Body of pancreas (tissue), 4 donors: Measurements from ENCODE around the gene MS4A8. TPM values are rescaled to one million over a fixed set of nuclear protein-coding genes. Genes with fewer than 3 reads are reported as not detected.

Experiments used
- ATAC-seq: fragments of 150-250 bp; one replicate; pipeline ENCODE4 v1.9.1; 2016
- DNase-seq, 4 donors: peaks; one replicate each; pipeline ENCODE4 v3.0.0-alpha.2; 2019
- H3K27ac ChIP-seq, 4 donors: fragments of 200-600 bp; sonication (generic); 1 replicate in 3 of 4; 2 replicates in 1 of 4; pipeline versions ENCODE4 v1.5.1 to v1.6.1; 2016 to 2019; ENCODE audit warnings: mild to moderate bottlenecking in 1 of 4, mixed read lengths in 1 of 4, moderate library complexity in 1 of 4
- H3K27me3 ChIP-seq, 2 donors: fragments of 200-600 bp; sonication (generic); one replicate each; pipeline ENCODE4 v1.6.0; 2016; ENCODE audit warnings: mild to moderate bottlenecking in 1 of 2
- H3K36me3 ChIP-seq, 2 donors: fragments of 200-600 bp; sonication (generic); replicated peaks in 1 of 2; 2 replicates each; pipeline ENCODE4 v1.5.1; 2016; ENCODE audit warnings: low read depth in 2 of 2; ENCODE audit not compliant: insufficient read depth in 1 of 2
- H3K4me1 ChIP-seq: fragments of 200-600 bp; sonication (generic); one replicate; pipeline ENCODE4 v1.6.0; 2016
- H3K4me3 ChIP-seq, 2 donors: fragments of 200-600 bp; sonication (generic); 1 replicate in 1 of 2; 2 replicates in 1 of 2; pipeline ENCODE4 v1.5.1; 2016 to 2019
- H3K9me3 ChIP-seq, 3 donors: fragments of 200-600 bp; sonication (generic); 1 replicate in 2 of 3; 2 replicates in 1 of 3; pipeline ENCODE4 v1.5.1; 2016
- POLR2A ChIP-seq, 3 donors: fragments of 450-650 bp; IDR thresholded peaks; one replicate each; pipeline ENCODE4 v1.6.1; 2016; ENCODE audit warnings: antibody characterized with exemption in 3 of 3, mild to moderate bottlenecking in 2 of 3
- WGBS, 2 donors: methylation state at CpG; one replicate each; pipeline ENCODE4 v1.1.5; 2017; 5-methylcytosine and 5-hydroxymethylcytosine counted together
- intact Hi-C: fragments of 100-400 bp; cut with DNase I; formaldehyde crosslinking; loops from one replicate; pipeline ENCODE4 v1.15.1; 2023
- total RNA-seq, 2 donors: library from RNA; depleted of rRNA; stranded (reverse); fragments of >200 nt; gene quantifications; one replicate each; pipeline ENCODE4 v1.1.0, GENCODE V29; 2016
- TF ChIP-seq, protein P1 (sequence below), 7 experiments: fragments of 450-650 bp in 4 of 7; fragments of 200-600 bp in 3 of 7; sonication (generic) in 3 of 7; IDR thresholded peaks; one replicate each; pipeline ENCODE4 v1.5.1; 2016 to 2019; ENCODE audit warnings: antibody characterized with exemption in 7 of 7

Gene MS4A8
- total RNA-seq, 2 donors from 2014 or later, result 6.5 TPM; not detected in 1

DNA sequence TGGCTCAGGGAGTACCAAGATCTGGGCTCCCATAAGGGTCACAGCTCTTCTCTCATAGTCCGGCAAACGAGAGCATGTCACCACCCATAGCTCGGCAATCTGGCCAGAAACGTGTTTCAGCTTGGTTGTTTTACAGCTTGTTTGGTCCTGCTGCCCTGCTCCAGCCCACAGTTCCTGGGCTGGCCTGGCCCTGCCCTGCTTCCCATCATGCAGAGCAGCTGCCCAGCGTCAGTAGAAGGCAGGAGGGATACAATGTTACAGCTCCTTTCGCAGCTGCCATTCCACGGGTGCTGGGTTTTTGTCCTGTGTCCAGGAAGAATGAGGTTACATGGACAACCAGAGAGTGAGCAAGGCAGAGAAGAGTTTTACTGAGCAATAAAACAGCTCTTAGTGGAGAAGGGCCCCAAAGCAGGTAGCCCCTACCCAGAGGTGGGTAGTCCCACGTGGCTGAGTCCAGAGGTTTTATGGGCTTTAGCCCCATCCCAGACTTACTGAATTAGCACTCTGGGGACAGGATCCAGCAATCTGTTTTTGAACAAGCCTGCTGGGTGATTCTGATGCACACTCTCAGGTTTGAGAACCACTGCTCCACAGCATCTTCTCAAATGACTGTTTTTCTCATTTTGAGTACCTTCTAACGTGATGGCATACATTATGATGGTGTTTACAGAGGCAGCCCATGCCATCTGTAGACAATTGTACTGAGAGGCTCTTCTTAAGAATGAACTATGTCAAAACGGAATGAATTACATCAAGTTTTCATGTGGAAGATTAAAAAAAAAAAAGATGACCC, 19.3 kb downstream of the MS4A8 start:
- Histone ChIP-seq H3K36me3 (no peaks in the 10 kb centered on the region), H3K27me3 (no peaks in the 10 kb centered on the region), H3K4me1 (no peaks in the 10 kb centered on the region), H3K9me3 (peaks cover 0 to 9% (median 0%) of the 10 kb centered on the region in 3 donors), H3K4me3 (no peak overlapping the region), H3K27ac (no peak overlapping the region)
- DNase-seq (no peak), ATAC-seq (no peak)
- TF ChIP-seq, protein P1, sequence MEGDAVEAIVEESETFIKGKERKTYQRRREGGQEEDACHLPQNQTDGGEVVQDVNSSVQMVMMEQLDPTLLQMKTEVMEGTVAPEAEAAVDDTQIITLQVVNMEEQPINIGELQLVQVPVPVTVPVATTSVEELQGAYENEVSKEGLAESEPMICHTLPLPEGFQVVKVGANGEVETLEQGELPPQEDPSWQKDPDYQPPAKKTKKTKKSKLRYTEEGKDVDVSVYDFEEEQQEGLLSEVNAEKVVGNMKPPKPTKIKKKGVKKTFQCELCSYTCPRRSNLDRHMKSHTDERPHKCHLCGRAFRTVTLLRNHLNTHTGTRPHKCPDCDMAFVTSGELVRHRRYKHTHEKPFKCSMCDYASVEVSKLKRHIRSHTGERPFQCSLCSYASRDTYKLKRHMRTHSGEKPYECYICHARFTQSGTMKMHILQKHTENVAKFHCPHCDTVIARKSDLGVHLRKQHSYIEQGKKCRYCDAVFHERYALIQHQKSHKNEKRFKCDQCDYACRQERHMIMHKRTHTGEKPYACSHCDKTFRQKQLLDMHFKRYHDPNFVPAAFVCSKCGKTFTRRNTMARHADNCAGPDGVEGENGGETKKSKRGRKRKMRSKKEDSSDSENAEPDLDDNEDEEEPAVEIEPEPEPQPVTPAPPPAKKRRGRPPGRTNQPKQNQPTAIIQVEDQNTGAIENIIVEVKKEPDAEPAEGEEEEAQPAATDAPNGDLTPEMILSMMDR (IDR thresholded peaks at IDR 0.05), result no peak
- TF ChIP-seq POLR2A (IDR thresholded peaks at IDR 0.05), result no peak
- WGBS, 2 donors, result 85 to 89% methylated on average over 10 of the region's 10 CpGs
- intact Hi-C loops, result no loop called here

DNA sequence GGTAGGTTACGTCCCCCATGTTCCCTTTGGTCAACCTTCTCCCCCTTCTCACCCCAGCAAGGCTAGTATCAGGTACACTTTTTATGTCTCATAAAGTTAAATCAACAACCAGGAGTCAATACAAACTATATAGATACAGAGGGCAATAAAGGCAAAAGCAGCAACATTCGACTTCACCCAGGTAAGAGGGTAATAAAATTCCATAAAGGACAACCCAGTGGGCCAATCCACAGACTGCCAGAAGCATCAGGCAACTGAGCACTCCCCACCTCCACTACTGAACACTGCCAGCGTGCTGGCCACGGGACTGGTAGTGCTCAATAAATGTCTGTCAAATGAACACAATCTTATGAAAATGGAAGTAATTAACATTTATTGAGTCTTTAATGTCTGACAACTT, 20.0 kb downstream of the MS4A8 start:
- no peak for ATAC-seq
- intact Hi-C loops, result no loop called here
- Histone ChIP-seq H3K27ac (no peak overlapping the region), H3K36me3 (no peaks in the 10 kb centered on the region), H3K27me3 (no peaks in the 10 kb centered on the region), H3K4me3 (no peak overlapping the region), H3K9me3 (peaks cover 0 to 9% (median 0%) of the 10 kb centered on the region in 3 donors), H3K4me1 (no peaks in the 10 kb centered on the region)
- no peak for TF ChIP-seq POLR2A (IDR thresholded peaks at IDR 0.05)
- TF ChIP-seq, protein P1 (IDR thresholded peaks at IDR 0.05), result no peak
- no peak for DNase-seq
- 69% methylated on average over 4 of the region's 4 CpGs for WGBS, 2 donors

DNA sequence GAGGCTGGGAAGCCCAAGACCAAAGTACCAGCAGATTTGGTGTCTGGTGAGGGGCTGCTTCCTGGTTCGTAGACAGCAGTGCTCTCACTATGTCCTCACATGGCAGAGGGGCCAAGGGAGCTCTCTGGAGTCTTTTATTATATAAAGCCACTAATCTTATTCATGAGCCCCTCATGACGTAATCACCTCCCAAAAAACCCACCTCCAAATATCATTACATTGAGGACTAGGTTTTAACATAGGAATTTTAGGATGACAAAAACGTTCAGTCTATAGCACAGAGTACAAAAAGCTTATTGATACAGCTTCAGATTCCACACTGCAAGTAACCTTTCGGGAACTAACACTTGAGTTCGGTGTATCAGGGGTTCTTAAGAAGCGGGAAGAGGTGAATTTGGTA, 21.0 kb downstream of the MS4A8 start:
- Histone ChIP-seq H3K27ac (no peak overlapping the region), H3K4me1 (no peaks in the 10 kb centered on the region), H3K27me3 (no peaks in the 10 kb centered on the region), H3K9me3 (peaks cover 0 to 9% (median 0%) of the 10 kb centered on the region in 3 donors), H3K4me3 (no peak overlapping the region), H3K36me3 (no peaks in the 10 kb centered on the region)
- 79 to 82% methylated on average over 6 of the region's 6 CpGs for WGBS, 2 donors
- TF ChIP-seq, protein P1 (IDR thresholded peaks at IDR 0.05), result no peak
- no peak for TF ChIP-seq POLR2A (IDR thresholded peaks at IDR 0.05)
- ATAC-seq (no peak), DNase-seq (no peak)
- intact Hi-C loops, result no loop called here

DNA sequence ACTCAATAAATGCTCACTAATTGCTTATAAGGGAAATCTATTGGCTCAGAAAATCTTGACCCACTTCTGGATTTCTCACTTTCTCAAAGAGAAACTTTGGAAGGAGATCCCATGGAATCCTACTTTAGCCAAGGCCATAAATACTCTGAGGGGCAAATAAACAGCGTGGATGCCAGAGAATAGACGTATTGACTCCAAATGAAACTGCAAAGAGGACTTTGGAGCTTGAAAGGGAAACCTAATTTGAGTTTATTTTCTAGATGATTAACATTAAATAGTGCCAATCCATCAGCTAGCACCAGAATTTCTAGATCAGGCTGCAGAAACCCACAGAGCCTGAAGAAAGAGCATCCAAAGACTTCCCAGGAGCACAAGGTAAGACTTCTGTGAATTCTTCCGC, 25.0 kb downstream of the MS4A8 start, which contains the start of gene MS4A18:
Gene MS4A18 (plus strand): TSS at position 301 of the 400 bp plus-strand sequence.
- Histone ChIP-seq H3K36me3 (no peaks in the 10 kb centered on the region), H3K4me1 (no peaks in the 10 kb centered on the region), H3K4me3 (no peak within 1 kb of the TSS), H3K9me3 (no peaks in the 10 kb centered on the region), H3K27me3 (no peaks in the 10 kb centered on the region), H3K27ac (no peak within 1 kb of the TSS)
- TF ChIP-seq, protein P1 (IDR thresholded peaks at IDR 0.05), result no peak
- TF ChIP-seq POLR2A (IDR thresholded peaks at IDR 0.05), result no peak
- intact Hi-C loops, result no loop called here
- DNase-seq (no peak), ATAC-seq (no peak)
- 80% methylated on average over 3 of the region's 3 CpGs for WGBS, 2 donors

DNA sequence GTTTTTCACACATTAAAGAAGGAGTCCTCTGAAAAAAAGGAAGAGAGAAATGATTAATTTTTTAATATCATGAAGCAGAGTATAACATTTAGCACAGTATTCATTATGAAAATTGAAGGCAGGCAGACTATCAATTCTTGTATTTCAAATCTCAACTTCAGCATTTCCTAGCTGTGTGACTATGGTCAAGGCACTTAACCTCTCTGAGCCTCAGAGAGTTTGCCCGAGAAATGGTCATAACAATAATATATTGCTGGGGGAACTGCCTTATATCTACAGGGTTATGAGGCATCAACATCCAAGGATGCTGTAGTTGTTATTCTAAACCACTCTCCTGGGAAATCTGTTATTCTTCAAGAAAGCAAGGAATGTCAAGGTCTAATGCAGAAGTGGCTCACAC, 26.2 kb downstream of the MS4A8 start:
- intact Hi-C loops, result no loop called here
- ATAC-seq, result no peak
- H3K4me3 ChIP-seq, result no peak overlapping the region
- H3K4me1 ChIP-seq, result no peaks in the 10 kb centered on the region
- no peaks in the 10 kb centered on the region for H3K36me3 ChIP-seq
- no peaks in the 10 kb centered on the region for H3K9me3 ChIP-seq
- DNase-seq, result no peak
- 83 to 92% methylated on average over 1 of the region's 1 CpG for WGBS, 2 donors
- no peak for TF ChIP-seq POLR2A (IDR thresholded peaks at IDR 0.05)
- TF ChIP-seq, protein P1 (IDR thresholded peaks at IDR 0.05), result no peak
- no peaks in the 10 kb centered on the region for H3K27me3 ChIP-seq
- no peak overlapping the region for H3K27ac ChIP-seq
